ENCODE measurements around the gene RNF187.

DNA sequence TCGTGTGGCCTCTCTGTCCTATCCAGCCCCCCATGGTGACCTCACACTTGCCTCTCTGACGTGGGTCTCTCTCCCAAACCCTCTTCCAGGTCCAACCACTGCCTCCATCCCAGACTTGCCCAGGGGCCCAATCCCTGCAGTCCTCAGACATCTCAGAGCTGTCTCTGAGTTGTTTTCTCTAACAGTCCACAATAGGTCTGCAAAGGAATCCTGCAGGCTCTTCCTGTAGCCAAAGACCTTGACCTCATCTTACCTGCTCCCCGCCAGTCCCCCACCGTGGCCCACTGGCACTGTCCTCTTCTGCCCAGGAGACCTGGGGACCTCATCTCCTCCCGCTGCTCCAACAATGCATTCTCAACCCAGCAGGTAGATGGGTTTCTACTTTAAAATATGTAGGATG is 10.0 kb downstream of the RNF187 start:
- TF ChIP-seq, protein P1, sequence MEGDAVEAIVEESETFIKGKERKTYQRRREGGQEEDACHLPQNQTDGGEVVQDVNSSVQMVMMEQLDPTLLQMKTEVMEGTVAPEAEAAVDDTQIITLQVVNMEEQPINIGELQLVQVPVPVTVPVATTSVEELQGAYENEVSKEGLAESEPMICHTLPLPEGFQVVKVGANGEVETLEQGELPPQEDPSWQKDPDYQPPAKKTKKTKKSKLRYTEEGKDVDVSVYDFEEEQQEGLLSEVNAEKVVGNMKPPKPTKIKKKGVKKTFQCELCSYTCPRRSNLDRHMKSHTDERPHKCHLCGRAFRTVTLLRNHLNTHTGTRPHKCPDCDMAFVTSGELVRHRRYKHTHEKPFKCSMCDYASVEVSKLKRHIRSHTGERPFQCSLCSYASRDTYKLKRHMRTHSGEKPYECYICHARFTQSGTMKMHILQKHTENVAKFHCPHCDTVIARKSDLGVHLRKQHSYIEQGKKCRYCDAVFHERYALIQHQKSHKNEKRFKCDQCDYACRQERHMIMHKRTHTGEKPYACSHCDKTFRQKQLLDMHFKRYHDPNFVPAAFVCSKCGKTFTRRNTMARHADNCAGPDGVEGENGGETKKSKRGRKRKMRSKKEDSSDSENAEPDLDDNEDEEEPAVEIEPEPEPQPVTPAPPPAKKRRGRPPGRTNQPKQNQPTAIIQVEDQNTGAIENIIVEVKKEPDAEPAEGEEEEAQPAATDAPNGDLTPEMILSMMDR (conservative IDR thresholded peaks at IDR 0.05; ENCODE audit: low read length), result no peak
- no peak for TF ChIP-seq EZH2phosphoT487 (IDR thresholded peaks at IDR 0.05; ENCODE audit: borderline replicate concordance, low read depth, low read length)
